ENCODE data around the gene MKS1. TPM values are rescaled to one million over a fixed set of nuclear protein-coding genes. Genes with fewer than 3 reads are reported as not detected.

MKS1 gene
- total RNA-seq, 1 donor from 2014 or later, result 20.1 TPM

DNA sequence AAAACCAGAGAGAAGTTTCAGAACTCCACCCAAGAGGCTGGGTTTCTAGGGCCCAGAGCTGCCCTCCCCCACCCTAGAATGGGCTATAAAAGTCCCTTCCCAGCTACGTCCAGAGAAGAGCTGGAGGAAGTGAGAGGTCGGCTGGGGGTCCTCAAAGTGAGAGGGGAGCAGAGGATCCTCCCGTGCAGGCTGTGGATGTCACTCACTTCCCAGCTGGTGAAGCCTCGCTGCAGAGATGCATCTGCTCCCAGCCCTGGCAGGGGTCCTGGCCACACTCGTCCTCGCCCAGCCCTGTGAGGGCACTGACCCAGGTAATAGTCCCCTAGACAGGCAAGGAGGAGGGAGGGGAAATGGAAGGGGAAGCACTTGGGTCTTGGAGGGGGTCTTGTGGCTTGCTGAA lies 26.4 kb downstream of the MKS1 start, which contains the start of gene EPX:
Gene EPX (plus strand): TSS at position 115 of the 400 bp plus-strand sequence. CDS start 121 bp downstream, at position 236.
- DNase-seq (no peak), ATAC-seq (no peak)
- Histone ChIP-seq H3K36me3 (no peaks in the 10 kb centered on the region), H3K4me1 (no peaks in the 10 kb centered on the region), H3K4me3 (no peak within 1 kb of the TSS), H3K27me3 (ENCODE audit: low read depth) (peaks cover 11% of the 10 kb centered on the region), H3K27ac (no peak within 1 kb of the TSS), H3K9me3 (no peaks in the 10 kb centered on the region)
- TF ChIP-seq, protein P1, sequence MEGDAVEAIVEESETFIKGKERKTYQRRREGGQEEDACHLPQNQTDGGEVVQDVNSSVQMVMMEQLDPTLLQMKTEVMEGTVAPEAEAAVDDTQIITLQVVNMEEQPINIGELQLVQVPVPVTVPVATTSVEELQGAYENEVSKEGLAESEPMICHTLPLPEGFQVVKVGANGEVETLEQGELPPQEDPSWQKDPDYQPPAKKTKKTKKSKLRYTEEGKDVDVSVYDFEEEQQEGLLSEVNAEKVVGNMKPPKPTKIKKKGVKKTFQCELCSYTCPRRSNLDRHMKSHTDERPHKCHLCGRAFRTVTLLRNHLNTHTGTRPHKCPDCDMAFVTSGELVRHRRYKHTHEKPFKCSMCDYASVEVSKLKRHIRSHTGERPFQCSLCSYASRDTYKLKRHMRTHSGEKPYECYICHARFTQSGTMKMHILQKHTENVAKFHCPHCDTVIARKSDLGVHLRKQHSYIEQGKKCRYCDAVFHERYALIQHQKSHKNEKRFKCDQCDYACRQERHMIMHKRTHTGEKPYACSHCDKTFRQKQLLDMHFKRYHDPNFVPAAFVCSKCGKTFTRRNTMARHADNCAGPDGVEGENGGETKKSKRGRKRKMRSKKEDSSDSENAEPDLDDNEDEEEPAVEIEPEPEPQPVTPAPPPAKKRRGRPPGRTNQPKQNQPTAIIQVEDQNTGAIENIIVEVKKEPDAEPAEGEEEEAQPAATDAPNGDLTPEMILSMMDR (IDR thresholded peaks at IDR 0.05), result no peak
- intact Hi-C loops (cut with DNase I), result no loop called here

DNA sequence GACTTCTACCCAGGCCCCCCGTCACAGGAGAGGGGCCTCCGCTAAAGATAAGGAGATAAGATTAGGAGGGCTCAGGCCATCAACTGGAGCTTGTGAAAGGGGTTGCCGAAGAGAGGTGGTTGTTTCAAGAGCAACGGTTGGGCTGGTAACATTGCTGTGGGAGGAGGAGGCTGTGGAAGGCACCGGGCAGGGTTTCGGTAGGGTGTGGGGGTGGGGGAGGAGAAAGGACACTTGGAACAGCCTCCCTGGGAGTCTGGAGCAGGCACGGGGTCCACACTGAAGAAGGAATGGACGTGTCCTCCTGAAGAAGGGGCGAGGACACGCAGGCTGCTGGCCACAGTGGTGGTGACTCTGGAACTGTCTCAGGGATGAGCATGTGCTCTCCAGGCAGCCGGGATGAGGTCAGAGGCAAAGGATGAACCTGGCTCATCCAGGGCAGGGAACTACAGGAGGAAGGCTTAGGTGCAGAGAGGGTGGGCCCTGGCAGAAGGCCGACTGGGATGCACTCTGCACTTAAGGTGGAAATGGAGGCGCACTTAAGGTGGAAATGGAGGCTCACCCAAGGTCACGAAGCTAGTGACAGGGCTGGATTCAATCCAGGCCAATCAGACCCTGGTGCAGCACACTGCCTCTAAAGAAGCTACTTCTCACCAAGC lies 27.7 kb downstream of the MKS1 start:
- Histone ChIP-seq H3K36me3 (no peaks in the 10 kb centered on the region), H3K27ac (no peak overlapping the region), H3K9me3 (no peaks in the 10 kb centered on the region), H3K4me1 (no peaks in the 10 kb centered on the region), H3K4me3 (no peak overlapping the region), H3K27me3 (ENCODE audit: low read depth) (peaks cover 11% of the 10 kb centered on the region)
- intact Hi-C loops (cut with DNase I), result no loop called here
- TF ChIP-seq, protein P1 (IDR thresholded peaks at IDR 0.05), result no peak
- no peak for ATAC-seq
- DNase-seq, result no peak

DNA sequence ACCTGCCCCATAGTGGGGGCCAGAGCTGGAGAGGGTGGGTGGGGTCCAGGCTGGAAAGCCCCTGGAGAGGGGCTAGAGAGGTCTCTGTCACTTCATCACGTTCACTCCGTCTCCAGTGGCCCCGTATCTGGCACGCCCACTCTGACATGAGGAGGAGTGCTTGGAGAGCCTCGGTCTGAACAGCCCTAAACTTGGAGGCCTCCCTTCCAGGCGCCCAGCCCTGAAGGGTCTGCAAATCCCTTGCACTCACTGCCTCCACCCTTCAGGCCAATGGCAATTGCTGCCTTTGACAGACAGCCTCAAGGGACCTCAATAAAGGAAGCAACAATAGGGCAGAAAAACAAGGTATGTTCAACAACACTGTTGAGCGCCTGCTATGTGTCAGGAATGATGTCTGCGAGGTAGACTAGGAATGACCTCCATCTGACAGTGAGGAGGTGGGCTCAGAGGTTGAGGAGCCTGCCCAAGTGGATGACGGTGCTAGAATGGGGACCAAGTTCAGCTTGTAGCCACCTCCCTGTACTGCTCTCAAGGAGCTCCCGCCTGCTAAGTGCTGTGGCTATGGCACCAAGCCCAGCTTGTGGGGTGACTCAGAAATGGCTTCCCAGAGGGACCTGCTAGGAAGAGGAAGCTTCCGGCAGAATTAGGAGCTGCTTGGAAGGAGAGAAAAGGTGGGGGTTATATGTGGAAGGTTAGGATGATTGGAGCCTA lies 29.5 kb downstream of the MKS1 start:
- intact Hi-C loops (cut with DNase I), result no loop called here
- H3K4me1 ChIP-seq, result no peaks in the 10 kb centered on the region
- TF ChIP-seq, protein P1 (IDR thresholded peaks at IDR 0.05), result no peak
- no peak overlapping the region for H3K27ac ChIP-seq
- DNase-seq (peak; percentile 79), ATAC-seq (peak; percentile 80 to 86)
- H3K27me3 ChIP-seq (ENCODE audit: low read depth), result peaks cover 11% of the 10 kb centered on the region
- H3K36me3 ChIP-seq, result no peaks in the 10 kb centered on the region
- H3K4me3 ChIP-seq, result no peak overlapping the region
- no peaks in the 10 kb centered on the region for H3K9me3 ChIP-seq

DNA sequence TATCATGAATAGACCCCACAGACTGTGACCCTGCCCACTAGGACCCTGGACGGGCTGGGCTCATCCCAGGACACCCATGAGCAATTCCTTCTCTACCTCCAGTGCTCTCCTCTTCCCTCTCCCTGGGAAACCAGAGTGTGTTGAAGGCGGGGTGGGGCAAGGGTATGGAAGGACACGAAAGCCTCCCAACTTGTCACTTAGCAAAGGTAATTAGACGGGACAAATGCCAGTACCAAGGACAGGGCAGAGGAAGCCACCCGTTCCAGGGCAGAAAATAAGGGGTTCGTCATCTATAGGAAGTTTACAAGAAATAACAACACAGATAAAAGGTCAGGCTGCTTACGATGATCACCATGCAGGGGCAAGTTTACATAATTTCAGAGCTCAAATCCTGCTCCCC lies 31.4 kb downstream of the MKS1 start:
- intact Hi-C loops (cut with DNase I), result no loop called here
- no peak for DNase-seq
- no peaks in the 10 kb centered on the region for H3K4me1 ChIP-seq
- H3K4me3 ChIP-seq, result no peak overlapping the region
- no peaks in the 10 kb centered on the region for H3K9me3 ChIP-seq
- no peaks in the 10 kb centered on the region for H3K36me3 ChIP-seq
- no peak overlapping the region for H3K27ac ChIP-seq
- H3K27me3 ChIP-seq (ENCODE audit: low read depth), result peaks cover 11% of the 10 kb centered on the region
- no peak for ATAC-seq
- TF ChIP-seq, protein P1 (IDR thresholded peaks at IDR 0.05), result no peak

DNA sequence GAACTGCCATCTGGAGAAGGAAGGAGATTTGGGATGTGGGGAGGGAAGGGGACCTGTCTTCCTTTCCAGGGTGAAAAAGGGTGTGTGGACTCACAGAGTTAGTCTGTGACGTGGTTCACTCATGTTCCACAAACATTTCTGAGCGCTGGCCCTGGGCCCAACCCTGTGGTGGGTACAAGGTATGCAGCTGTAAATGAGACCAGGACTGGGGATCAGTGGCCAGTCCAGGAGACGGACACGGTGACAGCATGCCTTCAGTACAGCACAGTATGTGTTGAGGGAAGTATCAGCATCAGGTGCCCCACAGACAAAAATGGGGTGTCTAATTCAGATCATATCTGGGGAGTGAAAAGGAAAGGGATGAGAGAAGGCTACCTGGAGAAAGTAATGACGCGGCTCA lies 32.0 kb downstream of the MKS1 start:
- H3K9me3 ChIP-seq, result no peaks in the 10 kb centered on the region
- H3K27me3 ChIP-seq (ENCODE audit: low read depth), result peaks cover 11% of the 10 kb centered on the region
- H3K4me3 ChIP-seq, result no peak overlapping the region
- TF ChIP-seq, protein P1 (IDR thresholded peaks at IDR 0.05), result no peak
- intact Hi-C loops (cut with DNase I), result no loop called here
- no peak overlapping the region for H3K27ac ChIP-seq
- DNase-seq (no peak), ATAC-seq (no peak)
- no peaks in the 10 kb centered on the region for H3K36me3 ChIP-seq
- no peaks in the 10 kb centered on the region for H3K4me1 ChIP-seq

Data from lower lobe of right lung (tissue), 2 donors.